Erythroblast (primary cell): ENCODE data around the gene EPS8L2.

Experiments
- GATA1 ChIP-seq: IDR thresholded peaks from 2 replicates; pipeline ENCODE4 v1.6.1; 2011; ENCODE audit warnings: low read depth, mild to moderate bottlenecking, control low read depth, low read length, moderate library complexity
- POLR2A ChIP-seq: IDR thresholded peaks from 2 replicates; pipeline ENCODE4 v1.6.1; 2011; ENCODE audit warnings: mild to moderate bottlenecking, low read length

DNA sequence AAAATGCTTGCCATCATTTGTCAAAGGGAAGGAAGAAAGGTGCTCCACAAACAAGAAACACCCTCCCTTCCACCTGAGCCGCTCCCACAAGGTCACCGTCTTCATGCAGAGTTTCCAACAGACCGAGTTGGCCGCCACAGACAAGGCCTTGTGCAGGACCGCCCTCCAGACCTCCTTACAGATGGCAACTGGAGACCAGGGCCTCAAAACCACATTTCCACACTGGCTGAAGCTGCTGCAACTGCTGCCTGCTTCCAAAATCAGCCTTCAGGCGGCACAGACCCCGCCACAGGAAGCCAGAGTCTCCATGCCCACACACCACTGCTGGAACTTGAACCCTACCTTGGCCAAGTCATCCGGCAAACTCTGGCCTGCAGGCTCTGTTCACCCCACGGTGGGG, 17.4 kb upstream of the EPS8L2 start:
- TF ChIP-seq POLR2A (no peak), GATA1 (no peak)
